NCI-H1436 (cell line): ENCODE results near the gene MYLK2.

ENCODE experiments used
- DNase-seq: peaks from one replicate; lab custom pipeline; 2025; lab: John Stamatoyannopoulos, UW

MYLK2 gene

DNA sequence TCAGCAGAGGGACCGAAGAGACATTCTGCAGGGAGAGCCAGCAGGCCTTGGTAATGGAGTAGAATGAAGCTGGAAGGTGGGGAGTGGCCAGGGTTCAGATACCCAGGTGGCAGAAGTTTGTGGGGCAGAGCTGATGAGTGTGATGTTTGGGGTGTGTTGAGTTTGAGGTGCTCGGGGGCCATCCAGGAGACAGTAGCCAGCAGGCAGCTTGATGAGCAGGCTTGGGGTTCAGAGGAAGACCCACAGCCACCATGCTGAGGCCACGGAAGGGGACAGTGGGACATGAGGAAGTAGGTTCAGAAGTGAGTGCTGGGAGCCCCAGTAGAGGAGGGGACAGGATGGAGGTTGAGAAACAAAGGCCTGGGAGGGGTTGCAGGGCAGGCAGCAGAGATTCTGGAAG is 37.4 kb downstream of the MYLK2 start:
- DNase-seq, result no peak

DNA sequence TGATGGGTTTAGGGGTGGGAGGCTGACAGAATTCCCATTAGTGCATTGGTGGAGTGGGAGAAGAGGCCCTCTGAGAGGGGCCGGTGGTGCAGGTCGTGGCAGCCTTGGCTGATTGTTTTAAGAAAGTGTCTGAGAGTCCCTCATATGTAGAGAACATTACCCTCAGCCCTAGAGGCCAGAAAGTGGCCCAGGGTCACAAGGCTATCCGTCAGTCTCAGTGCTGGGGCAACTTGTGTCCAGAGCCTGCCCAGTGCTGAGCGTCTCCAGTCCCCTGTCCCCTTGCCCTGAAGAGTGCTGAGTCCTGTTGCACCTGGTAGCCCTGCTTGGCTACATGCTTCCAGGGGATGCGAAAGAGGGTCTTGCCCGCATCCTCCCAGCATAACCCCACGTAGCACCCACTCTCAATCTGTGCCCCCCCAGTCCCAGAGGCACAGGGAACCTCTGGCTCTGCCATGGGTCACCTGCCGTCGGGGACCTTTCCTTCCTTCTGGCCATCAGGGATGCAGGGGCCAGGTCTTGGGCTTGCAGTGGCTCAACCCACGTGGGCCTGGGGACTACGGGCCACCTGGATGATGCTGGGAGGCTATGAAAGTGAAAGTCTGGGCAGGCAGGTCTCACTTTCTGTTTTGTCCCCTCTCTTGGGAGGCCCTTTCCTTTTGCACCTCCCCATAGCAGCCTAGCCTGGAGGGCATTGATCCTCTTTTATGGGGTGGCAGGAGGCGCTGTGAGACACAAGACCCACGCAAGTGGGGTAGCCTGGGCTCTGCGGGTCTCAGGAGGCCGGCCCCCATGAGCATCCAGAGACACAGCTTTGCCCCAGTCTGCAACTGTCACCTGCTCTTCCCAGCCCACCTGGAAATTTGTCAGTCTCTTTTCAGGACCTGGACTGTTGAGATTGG is 39.0 kb downstream of the MYLK2 start:
- no peak for DNase-seq

DNA sequence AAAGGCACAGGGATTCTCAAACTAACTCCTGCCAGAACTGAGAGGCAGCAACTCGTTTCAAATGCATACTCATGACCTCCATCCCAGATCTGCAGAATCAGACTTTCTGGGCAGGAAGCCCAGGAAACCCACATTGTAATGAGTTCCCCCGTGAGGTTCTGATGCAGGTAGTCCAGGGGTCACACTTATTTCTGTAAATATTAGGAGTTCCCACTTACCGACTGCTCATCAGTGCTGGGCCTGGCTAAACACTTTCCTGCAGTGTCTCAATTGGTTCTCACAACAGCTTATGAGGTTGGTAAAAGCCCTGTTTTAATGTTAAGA is 39.6 kb downstream of the MYLK2 start:
- no peak for DNase-seq

DNA sequence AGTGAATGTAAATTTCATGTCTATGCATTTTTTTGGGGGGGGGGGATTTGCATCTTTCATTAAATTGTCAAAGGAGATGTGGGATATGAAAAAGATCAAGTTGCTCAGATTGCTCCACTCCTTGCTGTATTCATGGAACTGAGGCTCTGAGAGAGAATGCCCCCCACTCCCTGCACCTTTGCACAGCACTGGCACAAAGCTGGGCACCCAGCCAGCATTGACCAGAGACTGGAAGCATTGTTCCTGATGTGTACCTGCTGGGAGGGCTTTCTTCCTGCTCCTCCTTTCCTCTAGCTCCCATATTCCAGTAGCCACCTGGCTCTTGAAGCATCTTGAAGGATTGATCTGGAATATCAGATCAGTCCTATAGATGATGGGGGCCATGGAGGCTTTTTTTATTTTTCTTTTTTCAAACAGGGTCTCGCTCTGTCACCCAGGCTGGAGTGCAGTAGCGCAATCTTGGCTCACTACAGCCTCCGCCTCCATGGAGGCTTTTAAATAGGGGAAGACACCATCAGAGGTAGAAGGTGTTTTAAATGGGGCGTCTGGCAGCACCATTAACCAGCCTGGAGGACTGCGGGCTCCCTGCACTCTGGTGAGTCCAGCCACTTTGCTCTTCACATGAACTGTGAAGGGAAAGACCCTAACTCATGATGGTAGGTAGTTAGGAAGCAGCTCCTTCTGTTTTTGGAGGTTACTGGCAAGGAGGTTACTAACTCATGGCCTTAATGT is 40.3 kb downstream of the MYLK2 start:
- DNase-seq, result no peak

DNA sequence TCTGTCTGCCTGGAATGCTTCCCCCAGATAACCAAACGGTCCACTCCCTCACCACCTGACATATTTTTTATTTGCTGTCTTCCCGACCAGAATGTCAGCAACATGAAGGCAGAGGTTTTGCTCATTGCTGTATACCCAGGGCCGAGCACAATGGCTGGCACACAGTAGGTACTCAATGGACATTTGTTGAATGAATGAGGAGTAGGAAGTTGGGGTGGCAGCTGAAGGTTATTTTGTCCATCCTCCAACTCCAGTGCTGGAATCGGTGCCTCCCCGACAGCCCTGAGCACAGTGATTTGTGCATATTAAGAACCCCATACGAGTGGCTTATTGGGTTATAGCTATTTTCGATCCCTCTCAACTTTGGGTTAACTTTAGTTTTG is 40.8 kb downstream of the MYLK2 start:
- no peak for DNase-seq

DNA sequence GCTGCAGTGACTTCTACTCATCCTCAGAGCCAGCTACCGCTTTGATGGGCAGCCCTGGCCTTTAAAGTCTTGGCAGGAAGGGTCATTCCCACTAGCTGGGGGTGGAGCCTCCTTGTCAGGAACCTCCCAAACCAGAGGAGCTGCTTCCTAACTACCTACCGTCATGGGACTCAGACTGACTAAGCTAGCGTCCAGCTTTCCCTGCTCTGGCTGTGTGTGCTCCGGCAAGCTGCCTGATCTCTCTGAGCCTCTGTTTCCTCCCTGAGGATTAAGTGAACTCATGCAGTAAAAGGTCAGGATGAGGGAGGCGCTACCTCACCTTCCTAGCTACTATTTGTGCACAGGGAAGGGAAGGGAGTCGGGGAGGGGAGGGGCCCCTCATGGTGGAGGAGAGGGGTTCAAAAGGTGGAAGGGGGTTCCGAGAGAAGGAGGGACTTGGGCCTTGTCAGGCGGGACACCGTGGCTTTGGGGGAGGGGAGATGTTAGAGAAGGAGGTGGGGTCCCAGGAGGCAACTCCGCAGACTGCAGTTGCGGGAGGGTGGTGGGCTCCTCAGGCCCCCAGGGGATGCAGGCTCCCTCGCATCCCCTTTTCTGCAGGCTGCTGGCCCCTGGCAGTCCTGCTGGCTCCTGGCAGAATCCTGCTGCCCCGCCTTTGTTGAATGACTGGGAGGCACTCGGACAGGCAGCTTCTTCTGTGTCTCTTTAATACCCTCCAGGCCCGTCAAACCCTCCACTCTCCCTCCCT is 41.4 kb downstream of the MYLK2 start:
- no peak for DNase-seq

DNA sequence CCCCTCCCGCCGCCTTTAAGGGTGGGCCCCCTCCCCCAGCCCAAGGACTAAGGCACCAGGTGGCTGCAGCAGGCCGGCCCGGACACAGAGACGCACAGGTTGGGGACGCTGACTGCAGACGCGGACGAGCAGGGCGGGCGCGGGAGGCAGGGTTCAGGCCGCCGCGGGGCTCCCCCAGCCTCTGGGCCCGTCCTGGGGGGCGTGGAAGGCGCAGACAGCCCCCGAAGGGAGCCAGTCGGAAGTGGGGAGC is 41.9 kb downstream of the MYLK2 start:
- no peak for DNase-seq

DNA sequence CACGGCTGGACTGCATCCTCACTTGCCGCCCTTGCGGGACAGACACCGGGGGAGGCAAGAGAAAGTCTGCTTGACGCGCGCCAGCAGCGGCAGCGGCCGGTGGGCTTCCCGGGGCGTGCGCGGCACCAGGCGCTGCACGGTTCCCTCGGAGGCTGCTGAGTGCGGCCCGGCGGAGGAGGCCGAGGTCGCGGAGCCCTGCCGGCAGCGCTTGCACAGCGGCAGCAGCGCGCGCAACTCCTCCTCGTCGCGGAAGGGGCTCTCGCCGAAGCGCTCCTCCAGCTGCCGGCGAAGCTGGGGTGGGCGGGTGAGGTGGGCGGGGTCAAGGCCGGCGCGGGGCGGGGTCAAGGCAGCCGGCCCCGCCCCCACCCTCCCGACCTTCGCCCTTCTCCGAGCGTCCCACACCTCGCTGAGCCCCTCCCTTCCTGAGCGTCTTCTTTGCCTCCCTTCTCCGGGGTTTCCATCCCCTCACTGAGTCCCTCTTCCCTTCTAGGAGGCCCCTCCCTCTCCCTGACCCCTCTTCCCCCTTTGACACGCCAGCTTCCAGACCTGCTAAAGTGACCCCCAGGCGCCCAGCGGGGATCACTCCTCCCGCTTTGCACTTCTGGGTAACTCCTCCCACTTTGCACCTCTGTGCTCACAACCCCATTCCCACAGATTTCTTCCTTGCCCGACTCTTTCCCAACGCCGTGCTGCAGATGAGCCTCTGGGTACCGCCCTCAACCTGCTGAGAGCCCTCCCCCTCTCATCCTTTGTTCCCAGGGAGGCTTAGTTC is 42.4 kb downstream of the MYLK2 start:
- peak; percentile 80 for DNase-seq

DNA sequence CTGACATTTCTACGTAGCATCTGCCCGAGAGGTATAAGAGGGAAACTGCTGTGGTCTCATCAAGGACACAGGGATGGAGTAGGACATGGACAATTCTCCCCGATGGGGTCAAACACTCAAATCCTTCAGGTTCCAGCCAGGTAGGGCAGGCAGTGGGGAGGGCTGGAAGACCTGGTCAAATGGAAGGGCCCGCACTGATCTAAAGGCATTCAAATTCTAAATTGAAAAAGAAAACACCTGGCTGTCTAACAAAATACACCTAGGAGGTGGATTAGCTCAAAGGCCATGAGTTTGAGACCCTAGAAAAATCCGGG is 43.0 kb downstream of the MYLK2 start:
- DNase-seq, result no peak

DNA sequence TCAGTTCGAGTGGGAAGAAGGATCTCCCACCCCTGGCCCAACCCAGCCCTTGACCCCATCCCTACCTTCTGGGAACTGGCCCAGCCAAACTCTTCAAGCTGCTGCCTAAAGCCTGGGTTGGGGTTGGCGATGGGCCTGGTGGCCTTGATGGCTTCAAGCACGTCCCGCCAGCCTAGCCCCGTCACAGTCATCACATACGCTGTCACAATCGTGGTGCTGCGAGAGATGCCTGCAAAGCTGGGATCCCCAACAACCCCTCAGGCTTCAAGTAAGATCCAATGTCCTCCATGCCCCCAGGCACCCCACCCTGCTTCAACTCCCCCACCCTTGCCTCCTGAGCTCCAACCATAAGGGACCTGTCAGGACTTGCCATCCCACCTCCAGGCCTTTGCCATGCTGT is 43.4 kb downstream of the MYLK2 start:
- no peak for DNase-seq

DNA sequence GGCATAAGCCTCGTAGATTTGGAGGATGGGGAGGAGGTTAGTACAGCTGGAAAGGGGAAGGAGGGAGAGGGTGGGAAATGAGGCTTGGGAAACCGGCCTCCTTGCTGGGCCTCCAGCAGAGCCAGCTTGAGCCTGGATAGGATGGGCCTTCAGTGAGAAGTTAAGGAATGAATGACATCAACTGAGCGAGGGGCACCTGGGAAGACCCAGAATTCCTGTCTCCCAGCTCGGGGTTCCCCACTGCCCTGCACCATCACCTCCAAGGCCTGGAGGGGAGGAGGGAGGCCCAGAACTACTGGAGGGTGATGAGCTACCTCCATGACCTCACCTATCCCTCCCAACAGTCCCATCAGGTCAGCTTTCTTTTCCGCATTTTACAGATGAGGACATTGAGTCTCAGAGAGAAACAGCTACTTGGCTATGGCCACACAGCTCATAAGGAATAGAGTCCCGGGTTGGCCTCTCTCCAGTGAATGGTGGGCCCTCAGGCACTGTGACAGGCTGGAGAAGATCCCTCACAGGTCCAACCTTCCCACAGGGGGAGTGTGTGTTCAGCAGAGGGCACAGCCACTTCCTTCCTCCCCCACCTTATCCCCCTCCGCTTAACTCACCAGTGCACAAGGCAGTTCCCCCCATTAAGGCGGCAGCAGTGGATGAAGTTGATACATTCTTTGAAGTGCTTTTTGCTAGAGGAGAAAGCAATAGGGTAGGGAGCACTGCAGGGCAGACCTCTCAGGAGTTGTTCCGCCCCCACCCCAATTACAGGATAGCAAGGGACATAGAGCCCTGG is 44.3 kb downstream of the MYLK2 start:
- no peak for DNase-seq

DNA sequence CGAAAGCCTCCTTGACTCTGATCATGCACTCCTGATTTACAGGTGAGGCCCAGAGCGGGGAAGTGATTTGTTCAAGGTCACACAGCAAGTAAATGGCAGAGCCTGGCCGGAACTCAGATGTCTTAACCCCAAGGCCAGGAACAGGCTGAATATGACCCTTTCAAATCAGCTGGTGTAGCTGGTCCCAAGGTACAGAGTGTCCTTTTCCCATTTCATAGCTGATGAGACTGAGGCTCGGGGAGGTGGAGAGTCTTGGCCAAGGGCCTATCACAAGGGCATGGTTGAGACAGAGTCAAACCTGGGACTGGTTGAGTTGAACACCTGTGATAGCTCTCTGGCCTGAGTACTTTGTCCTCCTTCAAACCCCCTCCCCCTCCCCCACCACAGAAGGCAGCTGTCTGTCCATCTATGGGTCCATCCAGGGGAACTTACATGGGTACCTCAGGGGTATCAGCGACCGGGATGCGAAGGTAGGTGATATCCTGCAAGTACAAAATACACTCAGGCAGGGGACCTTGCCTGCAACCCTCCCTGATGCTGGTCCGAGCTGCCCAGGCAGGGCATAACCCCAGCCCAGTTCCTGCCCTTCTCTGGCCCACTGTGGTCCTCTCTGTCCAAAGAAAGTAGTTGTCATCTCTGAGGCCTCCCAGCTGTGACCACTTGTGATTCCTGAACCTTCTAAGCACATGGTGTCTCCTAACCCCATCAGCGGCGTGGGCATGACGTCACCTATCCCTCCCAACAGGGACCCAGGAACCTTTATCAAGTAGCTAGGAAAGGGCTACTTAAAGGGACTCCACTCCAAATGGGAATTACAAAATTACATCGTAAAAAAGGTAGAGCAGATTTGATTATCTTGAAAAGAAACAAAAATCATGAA is 45.6 kb downstream of the MYLK2 start:
- DNase-seq, result no peak

DNA sequence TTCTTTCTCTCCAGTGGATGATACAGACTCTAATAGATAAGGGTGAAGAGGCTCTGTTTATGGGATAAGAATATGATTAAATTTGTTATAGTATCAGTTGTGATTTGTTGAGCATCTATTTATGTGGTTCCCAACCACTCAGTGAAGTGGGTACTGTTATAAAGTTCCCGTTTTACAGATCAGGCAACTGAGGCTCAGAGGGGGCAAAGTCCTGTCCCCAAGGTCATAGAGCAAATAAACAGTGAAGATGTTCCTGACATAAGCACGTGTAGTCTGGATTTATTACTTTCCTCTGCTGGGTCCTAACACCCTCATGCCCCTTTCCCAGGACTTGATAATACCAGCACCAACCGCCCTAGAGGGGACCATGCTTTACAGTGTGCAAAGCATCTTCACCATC is 47.1 kb downstream of the MYLK2 start:
- DNase-seq, result no peak

DNA sequence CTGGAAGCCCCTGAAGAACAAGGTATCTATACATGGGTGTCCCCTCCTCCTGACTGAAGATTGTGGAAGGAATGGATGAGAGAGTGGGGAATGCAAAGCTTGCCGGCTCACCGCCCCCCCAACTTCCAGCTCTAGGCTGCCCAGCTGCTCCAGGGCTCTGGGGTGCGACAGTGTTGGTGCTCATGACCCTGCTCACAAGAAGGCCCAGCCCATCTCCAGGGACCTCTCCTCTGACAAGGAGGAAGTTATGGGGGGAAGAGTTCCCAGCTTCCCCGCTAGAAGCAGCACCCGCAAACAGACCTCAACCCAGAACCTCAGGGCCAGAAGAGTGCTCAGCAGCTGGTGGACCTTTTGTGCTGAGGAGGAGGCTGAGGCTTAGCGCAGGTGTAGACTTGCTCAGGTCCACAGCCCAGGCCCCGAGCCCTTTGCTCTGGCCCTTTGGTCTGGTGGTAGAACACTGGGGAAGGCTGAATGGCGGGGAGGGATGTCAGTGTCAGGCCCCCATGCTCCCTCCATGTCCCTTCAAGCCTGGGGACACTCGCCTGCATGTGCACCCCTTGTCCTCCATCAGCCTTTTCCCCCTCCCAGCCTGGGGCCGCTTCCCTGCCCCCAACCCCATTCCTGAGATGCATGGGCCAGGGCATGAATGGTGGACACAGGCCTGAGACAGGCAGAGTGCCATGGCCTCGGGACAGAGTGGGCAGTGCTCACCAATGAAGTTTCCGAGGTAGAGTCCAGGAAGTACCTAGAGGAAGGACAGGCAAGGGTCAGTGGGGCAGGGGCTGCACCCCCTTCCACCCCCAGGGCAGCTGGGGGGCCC is 49.9 kb downstream of the MYLK2 start:
- DNase-seq, result no peak

DNA sequence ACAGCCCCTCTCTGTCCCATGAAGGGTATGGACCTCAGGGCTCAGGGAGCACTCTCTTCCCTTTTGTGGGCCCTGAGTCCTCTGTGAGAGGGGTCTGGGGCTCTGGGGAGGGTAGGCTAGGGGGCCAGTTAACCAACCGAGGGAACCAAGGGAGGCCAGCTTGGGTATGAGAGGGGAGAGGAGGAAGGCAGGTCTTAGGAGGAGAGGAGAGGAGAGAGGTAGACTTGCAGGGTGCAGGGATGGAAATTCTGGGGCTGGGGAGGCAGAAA is 50.5 kb downstream of the MYLK2 start:
- no peak for DNase-seq

DNA sequence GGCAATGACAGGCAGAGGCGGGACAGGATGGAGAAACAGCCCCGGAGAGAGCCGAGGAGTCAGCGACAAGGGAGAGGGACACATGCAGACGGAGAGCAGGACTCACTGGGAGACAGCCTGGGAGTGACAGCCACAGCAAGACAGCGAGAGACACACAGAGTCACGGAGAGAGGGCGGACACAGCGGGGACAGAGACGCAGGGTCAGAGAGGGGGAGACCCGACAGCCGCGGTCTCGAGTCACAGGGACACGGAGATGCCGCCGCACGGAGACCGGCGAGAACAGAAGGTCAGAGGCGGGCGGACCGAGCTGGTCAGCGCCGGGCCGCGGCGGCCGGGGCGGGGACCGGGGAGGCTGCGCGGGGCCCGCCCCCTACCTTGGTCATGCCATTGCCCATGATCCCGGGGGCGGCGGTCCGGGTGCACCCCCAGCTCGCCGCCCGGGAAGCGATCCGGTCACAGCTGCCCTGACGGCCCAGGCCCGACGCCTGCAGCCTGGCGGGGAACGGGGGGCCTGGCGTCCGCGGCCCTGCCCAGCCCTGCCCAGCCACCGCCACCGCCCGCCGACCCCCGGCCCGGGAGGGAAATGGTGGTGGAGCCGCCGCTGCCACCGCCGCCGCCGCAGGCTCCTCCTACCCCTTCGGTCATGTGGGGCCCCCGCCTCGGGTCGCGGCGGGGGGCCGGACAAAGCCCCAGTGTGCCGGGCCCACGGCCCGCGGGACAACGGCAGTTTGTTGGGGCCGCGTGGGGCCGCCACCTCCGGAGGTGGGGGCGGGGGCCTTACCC is 51.0 kb downstream of the MYLK2 start, which contains the start of the genes DUSP15 and TTLL9:
Gene DUSP15, minus strand, starts transcription at position 586 of the 784 bp plus-strand sequence. Its CDS starts 190 bp downstream, at position 396.
Gene TTLL9, plus strand, starts transcription at position 693 of the 784 bp plus-strand sequence. CDS start 493 bp downstream, outside the sequence.
- no peak for DNase-seq

DNA sequence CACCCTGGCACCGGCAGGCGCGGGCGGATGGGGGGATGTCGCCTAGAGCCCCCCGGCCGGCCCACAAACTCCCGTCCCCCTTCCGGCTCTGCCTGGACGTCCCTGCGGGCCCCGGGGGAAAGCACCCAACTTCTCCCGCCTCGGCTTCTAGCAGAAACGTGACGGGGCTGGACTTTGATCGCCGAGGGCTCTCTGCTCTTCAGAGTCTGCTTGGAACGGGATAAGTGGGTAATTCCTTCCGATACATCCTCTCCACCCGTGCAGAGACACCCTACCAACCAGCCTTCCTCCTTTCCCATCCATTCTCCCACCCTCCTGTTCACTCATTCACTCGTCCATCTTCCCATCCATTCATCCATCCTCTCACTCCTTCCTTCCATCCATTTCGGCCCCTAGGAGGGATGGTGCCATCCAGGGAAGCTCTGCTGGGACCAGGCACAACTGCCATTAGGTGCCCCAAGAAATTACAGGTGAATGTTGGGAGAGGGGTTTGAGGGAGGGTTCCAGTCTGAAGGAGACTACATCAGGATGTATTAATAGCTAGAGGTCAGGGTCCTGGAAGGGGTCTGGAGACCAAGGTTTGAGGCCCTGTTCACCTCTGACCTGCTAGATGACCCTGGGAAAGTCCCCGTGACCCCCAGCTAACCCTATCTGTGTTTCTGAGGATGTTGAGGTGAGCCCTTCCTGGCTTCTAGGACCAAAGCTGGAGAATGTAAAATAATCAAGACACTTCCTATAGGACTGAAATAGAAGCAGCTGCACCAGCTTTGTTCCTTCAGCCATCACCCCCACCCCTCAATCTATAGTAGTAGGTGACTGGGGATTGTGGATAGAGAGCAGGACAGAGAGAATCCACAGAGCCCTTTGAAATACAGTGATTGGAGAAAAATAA is 51.8 kb downstream of the MYLK2 start:
- no peak for DNase-seq

DNA sequence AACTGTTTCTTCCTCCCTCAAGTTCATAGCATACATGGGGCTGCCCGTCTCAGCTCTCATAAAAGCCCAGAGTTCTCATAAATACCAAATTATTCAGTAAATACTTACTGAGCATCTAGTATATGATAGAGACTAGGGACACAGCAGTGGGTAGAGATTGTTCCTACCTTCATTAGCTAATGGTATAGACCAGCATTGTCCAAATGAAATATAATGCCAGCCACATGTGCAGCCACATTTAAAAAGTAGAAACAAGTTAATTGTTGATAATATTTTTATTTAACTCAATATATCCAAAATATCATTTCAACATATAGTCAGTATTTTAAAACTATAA is 52.4 kb downstream of the MYLK2 start:
- DNase-seq, result no peak
